Activated T-helper 17 cell treated with anti-CD3 and anti-CD28 coated beads, Interleukin-2, amount 50 U/mL, for 72 hours (primary cell): ENCODE results near the gene CRYL1. TPM values are rescaled to one million over a fixed set of nuclear protein-coding genes. Genes with fewer than 3 reads are reported as not detected.
"Not testable (repeated sequence)": the region's sequence is repeated elsewhere in the genome, so short reads cannot be mapped to it uniquely, and the experiment has no call there.

Source experiments
- ATAC-seq: fragments of 150-1000 bp; cut with Tn5 transposase; replicated peaks from 2 replicates; pipeline ENCODE4 v1.10.0; 2021; ENCODE audit warnings: mild to moderate bottlenecking, moderate library complexity
- H3K27ac Mint-ChIP-seq: one replicate; pipeline ENCODE4 v1.8.0; 2022; ENCODE audit warnings: mixed read lengths
- H3K27me3 Mint-ChIP-seq: one replicate; pipeline ENCODE4 v1.8.0; 2022; ENCODE audit warnings: mixed read lengths
- H3K36me3 Mint-ChIP-seq: one replicate; pipeline ENCODE4 v1.8.0; 2022; ENCODE audit warnings: low read depth, mild to moderate bottlenecking, mixed read lengths
- H3K4me1 Mint-ChIP-seq: one replicate; pipeline ENCODE4 v1.8.0; 2022; ENCODE audit warnings: mixed read lengths
- H3K4me3 Mint-ChIP-seq: one replicate; pipeline ENCODE4 v1.8.0; 2022; ENCODE audit warnings: mild to moderate bottlenecking, mixed read lengths
- H3K9me3 Mint-ChIP-seq: one replicate; pipeline ENCODE4 v1.8.0; 2022; ENCODE audit warnings: mixed read lengths
- total RNA-seq, 2 donors: library from RNA; stranded (reverse); gene quantifications; one replicate each; pipeline ENCODE4 v1.2.3, GENCODE V29; 2022

The CRYL1 gene
- total RNA-seq, 2 donors from 2014 or later, result 8.0 to 12.8 TPM

- ATAC-seq, result no peak
- H3K4me1 Mint-ChIP-seq, result peaks cover 3% of the 10 kb centered on the region
- no peaks in the 10 kb centered on the region for H3K9me3 Mint-ChIP-seq
- no peak overlapping the region for H3K27ac Mint-ChIP-seq
- H3K27me3 Mint-ChIP-seq, result no peaks in the 10 kb centered on the region
- no peak overlapping the region for H3K4me3 Mint-ChIP-seq
- peaks cover 5% of the 10 kb centered on the region for H3K36me3 Mint-ChIP-seq
Observed at GRCh38 chr13:20438801-20439200, 86.9 kb downstream of the CRYL1 start.

- H3K27ac Mint-ChIP-seq, result no peak overlapping the region
- H3K9me3 Mint-ChIP-seq, result no peaks in the 10 kb centered on the region
- H3K27me3 Mint-ChIP-seq, result no peaks in the 10 kb centered on the region
- no peak for ATAC-seq
- H3K4me1 Mint-ChIP-seq, result no peaks in the 10 kb centered on the region
- peaks cover 13% of the 10 kb centered on the region for H3K36me3 Mint-ChIP-seq
- no peak overlapping the region for H3K4me3 Mint-ChIP-seq
Observed at GRCh38 chr13:20436505-20436904, 89.2 kb downstream of the CRYL1 start.

GRCh38 chr13:20435616-20436368, 89.9 kb downstream of the CRYL1 start:
- H3K36me3 Mint-ChIP-seq, result peaks cover 13% of the 10 kb centered on the region
- no peaks in the 10 kb centered on the region for H3K27me3 Mint-ChIP-seq
- no peaks in the 10 kb centered on the region for H3K4me1 Mint-ChIP-seq
- no peak overlapping the region for H3K4me3 Mint-ChIP-seq
- no peak overlapping the region for H3K27ac Mint-ChIP-seq
- no peak for ATAC-seq
- no peaks in the 10 kb centered on the region for H3K9me3 Mint-ChIP-seq

DNA sequence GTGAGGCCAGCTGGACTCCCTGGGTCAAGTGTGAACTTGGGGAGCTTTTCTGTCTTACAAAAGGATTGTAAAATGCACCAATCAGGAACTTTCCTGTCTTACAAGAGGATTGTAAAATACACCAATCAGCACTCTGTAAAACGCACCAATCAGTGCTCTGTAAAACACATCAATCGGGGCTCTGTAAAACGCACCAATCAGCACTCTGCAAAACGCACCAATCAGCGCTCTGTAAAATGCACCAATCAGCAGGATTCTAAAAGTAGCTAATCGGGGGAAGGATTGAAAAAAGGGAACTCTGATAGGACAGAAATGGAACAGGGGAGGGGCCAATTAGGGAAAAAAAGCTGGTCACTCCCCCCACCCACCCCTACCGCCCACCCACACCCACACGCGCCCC, 91.4 kb downstream of the CRYL1 start:
- not testable (repeated sequence) for H3K4me3 Mint-ChIP-seq, H3K27ac Mint-ChIP-seq, H3K9me3 Mint-ChIP-seq, H3K36me3 Mint-ChIP-seq, H3K27me3 Mint-ChIP-seq, H3K4me1 Mint-ChIP-seq, ATAC-seq

DNA sequence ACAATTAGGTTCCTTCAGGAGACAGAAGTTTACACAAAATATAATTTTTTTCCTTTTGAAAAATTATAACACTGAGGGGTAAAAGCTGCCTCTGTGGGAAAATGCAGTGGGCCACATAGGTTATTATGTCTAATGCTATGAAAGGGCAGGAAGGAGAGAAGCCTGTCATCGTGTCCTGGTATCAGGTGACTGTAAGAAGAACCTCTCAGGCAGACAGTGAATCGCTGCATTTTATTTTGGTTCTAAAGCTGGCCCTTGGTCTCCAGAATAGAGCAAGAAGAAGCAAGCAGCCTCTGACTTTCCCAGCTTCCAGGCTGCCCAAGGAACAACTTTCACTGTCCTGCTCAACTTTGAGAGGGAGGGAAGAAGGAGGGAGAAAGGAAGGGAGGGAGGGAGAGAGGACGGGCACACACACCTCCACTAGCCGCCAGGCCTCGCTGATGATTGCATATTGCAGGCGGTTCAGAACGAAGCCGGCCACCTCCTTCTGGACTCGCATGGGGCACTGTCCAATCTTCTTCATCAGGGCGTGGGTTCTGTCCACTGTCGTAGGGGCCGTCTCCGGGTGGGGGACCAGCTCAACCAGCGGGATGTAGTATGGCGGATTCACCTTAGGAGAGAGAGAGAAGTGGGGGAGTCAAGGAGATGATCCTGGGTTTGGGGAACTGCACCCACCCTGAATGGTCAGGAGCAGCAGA, 93.8 kb downstream of the CRYL1 start:
- no peaks in the 10 kb centered on the region for H3K27me3 Mint-ChIP-seq
- no peak overlapping the region for H3K27ac Mint-ChIP-seq
- no peaks in the 10 kb centered on the region for H3K9me3 Mint-ChIP-seq
- H3K36me3 Mint-ChIP-seq, result peaks cover 9% of the 10 kb centered on the region
- H3K4me3 Mint-ChIP-seq, result no peak overlapping the region
- no peak for ATAC-seq
- peaks cover 16% of the 10 kb centered on the region for H3K4me1 Mint-ChIP-seq

DNA sequence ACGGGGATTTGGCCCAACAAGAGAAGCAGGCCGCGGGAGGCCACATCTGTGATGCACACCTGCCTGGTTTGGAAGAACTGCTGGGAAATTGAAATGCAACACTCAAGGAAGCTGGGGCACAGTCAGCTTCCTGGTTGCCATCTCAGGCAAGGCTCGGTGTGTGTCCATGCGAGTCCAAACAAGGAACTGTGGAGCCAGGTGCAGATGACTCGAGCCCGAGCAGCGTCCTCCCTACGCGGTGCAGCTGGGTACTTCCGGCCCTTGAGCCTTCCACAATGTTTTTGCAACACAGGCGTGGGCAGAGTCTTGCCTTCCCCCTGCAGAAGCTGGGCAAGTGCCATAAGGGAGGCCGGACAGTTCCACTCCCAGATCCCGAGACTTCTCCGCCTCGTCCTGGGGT, 94.6 kb downstream of the CRYL1 start:
- Mint-ChIP-seq H3K4me3 (no peak overlapping the region), H3K4me1 (peaks cover 22% of the 10 kb centered on the region), H3K27ac (no peak overlapping the region), H3K9me3 (no peaks in the 10 kb centered on the region), H3K27me3 (no peaks in the 10 kb centered on the region), H3K36me3 (peaks cover 9% of the 10 kb centered on the region)
- ATAC-seq, result no peak

DNA sequence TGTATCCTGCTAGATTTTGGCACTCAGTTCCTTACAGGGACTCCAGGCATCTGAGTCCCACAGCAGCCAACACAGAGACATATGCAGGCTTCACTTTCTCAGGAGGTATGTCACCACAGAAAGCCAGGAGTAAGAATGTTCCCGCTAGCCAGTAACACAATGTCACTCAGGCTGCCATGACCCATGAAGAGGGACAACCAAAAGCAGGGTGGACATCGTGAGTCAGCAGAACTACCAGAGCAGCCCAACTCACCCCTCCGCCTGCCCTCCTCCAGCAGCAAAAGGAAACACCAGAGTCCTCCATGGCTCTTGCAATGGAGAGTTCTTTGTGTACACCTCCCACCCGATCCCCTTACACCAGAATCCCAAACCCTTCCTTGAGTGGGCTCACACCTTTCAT, 95.4 kb downstream of the CRYL1 start:
- Mint-ChIP-seq H3K4me1 (peaks cover 22% of the 10 kb centered on the region), H3K27me3 (no peaks in the 10 kb centered on the region), H3K9me3 (no peaks in the 10 kb centered on the region), H3K36me3 (peaks cover 9% of the 10 kb centered on the region), H3K4me3 (no peak overlapping the region), H3K27ac (no peak overlapping the region)
- no peak for ATAC-seq

- H3K9me3 Mint-ChIP-seq, result no peaks in the 10 kb centered on the region
- H3K4me1 Mint-ChIP-seq, result peaks cover 22% of the 10 kb centered on the region
- H3K27ac Mint-ChIP-seq, result no peak overlapping the region
- ATAC-seq, result no peak
- H3K4me3 Mint-ChIP-seq, result no peak overlapping the region
- no peaks in the 10 kb centered on the region for H3K27me3 Mint-ChIP-seq
- peaks cover 9% of the 10 kb centered on the region for H3K36me3 Mint-ChIP-seq
Observed at GRCh38 chr13:20429682-20430081, 96.0 kb downstream of the CRYL1 start.

- ATAC-seq, result peak; percentile 75
- H3K27ac Mint-ChIP-seq, result no peak overlapping the region
Observed at GRCh38 chr13:20428666-20429644, 96.7 kb downstream of the CRYL1 start.

GRCh38 chr13:20426766-20427448, 98.8 kb downstream of the CRYL1 start:
- Mint-ChIP-seq H3K27me3 (no peaks in the 10 kb centered on the region), H3K4me1 (peaks cover 33% of the 10 kb centered on the region), H3K9me3 (no peaks in the 10 kb centered on the region), H3K36me3 (peaks cover 4% of the 10 kb centered on the region), H3K4me3 (peak overlapping the region; percentile 18), H3K27ac (peak overlapping the region; percentile 18)
- ATAC-seq, result no peak

More at GRCh38 chr13:20428666-20429644, 96.7 kb downstream of the CRYL1 start:
- Mint-ChIP-seq H3K4me3 (peak overlapping the region; percentile 41), H3K9me3 (no peaks in the 10 kb centered on the region), H3K36me3 (peaks cover 9% of the 10 kb centered on the region), H3K4me1 (peaks cover 26% of the 10 kb centered on the region), H3K27me3 (no peaks in the 10 kb centered on the region)

DNA sequence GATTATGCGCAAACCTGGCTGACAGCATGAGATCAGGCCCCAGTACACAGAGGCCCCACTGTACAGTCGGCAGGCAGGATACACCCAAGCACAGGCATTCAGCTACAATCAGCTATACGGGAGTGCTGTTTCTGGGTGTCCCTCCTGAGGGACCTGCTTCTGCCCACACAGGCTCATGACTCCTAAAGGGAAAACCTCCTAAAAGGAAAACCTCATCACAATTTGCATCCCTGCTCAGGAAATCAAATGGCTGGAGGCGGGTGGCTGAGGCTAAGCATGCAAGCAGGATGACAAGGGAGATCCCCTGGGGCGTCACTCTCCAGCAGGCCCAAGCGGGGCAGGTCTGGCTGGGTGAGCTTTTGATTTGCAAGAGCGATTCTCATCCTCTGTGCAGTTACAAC, 99.8 kb downstream of the CRYL1 start:
- Mint-ChIP-seq H3K27me3 (no peaks in the 10 kb centered on the region), H3K4me1 (peaks cover 38% of the 10 kb centered on the region)
- ATAC-seq, result peak; percentile 59

DNA sequence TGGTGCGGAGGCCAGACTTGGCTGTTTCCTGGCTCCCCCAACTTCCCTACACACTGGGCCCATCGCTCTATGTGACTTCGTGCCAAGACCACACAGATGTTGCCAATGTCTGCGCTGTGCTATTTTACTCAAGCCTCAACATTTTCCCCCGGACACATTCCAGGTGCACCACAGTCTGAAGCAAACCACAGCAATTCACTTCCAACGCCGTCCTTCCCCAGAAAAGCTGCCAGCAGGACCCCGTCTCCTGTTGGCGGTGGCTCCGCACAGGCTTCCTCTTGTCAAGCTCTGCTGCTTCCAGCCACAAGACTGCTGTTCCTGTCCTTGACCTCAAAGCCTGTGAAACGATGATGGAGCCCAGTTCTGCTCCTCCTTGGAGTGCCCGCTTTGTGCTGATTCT, 100.7 kb downstream of the CRYL1 start:
- H3K4me1 Mint-ChIP-seq, result peaks cover 47% of the 10 kb centered on the region
- H3K4me3 Mint-ChIP-seq, result no peak overlapping the region
- H3K9me3 Mint-ChIP-seq, result no peaks in the 10 kb centered on the region
- peaks cover under 1% of the 10 kb centered on the region for H3K36me3 Mint-ChIP-seq
- H3K27me3 Mint-ChIP-seq, result no peaks in the 10 kb centered on the region
- ATAC-seq, result no peak
- H3K27ac Mint-ChIP-seq, result no peak overlapping the region

More for the DNA sequence above, 99.8 kb downstream of the CRYL1 start:
- H3K4me3 Mint-ChIP-seq, result peak overlapping the region; percentile 30
- H3K27ac Mint-ChIP-seq, result no peak overlapping the region
- no peaks in the 10 kb centered on the region for H3K9me3 Mint-ChIP-seq
- H3K36me3 Mint-ChIP-seq, result no peaks in the 10 kb centered on the region

- H3K4me3 Mint-ChIP-seq, result peak overlapping the region; percentile 14
- H3K9me3 Mint-ChIP-seq, result no peaks in the 10 kb centered on the region
- ATAC-seq, result no peak
- H3K4me1 Mint-ChIP-seq, result peaks cover 49% of the 10 kb centered on the region
- no peak overlapping the region for H3K27ac Mint-ChIP-seq
- no peaks in the 10 kb centered on the region for H3K27me3 Mint-ChIP-seq
- H3K36me3 Mint-ChIP-seq, result peaks cover 5% of the 10 kb centered on the region
Observed at GRCh38 chr13:20424559-20424852, 101.2 kb downstream of the CRYL1 start.

GRCh38 chr13:20422362-20422761, 103.3 kb downstream of the CRYL1 start:
- H3K4me1 Mint-ChIP-seq, result peaks cover 50% of the 10 kb centered on the region
- peaks cover 4% of the 10 kb centered on the region for H3K9me3 Mint-ChIP-seq
- H3K27me3 Mint-ChIP-seq, result no peaks in the 10 kb centered on the region
- H3K27ac Mint-ChIP-seq, result no peak overlapping the region
- peaks cover 12% of the 10 kb centered on the region for H3K36me3 Mint-ChIP-seq
- ATAC-seq, result no peak
- no peak overlapping the region for H3K4me3 Mint-ChIP-seq
